Keratinocyte (primary cell): ENCODE measurements around the gene ARL15.

ENCODE experiments used
- CTCF ChIP-seq, 3 experiments: IDR thresholded peaks in 1 of 3; conservative IDR thresholded peaks in 1 of 3; optimal IDR thresholded peaks in 1 of 3; 2 replicates in 2 of 3; 3 replicates in 1 of 3; pipeline versions ENCODE3 to v1.5.1; 2011; ENCODE audit warnings: low read length in 3 of 3, mild to moderate bottlenecking in 3 of 3, moderate library complexity in 2 of 3, control low read depth in 1 of 3, inconsistent platforms in 1 of 3; ENCODE audit not compliant: insufficient read depth in 2 of 3; ENCODE audit errors: extremely low read depth in 1 of 3
- EZH2 ChIP-seq: IDR thresholded peaks from one replicate; pipeline ENCODE4 v1.6.1; 2012; ENCODE audit warnings: inconsistent platforms, mild to moderate bottlenecking, low read length, moderate library complexity

GRCh38 chr5:53929570-53929969 lies 380.8 kb downstream of the ARL15 start:
- TF ChIP-seq CTCF (optimal IDR thresholded peaks at IDR 0.05 in 1 of 3, IDR thresholded peaks at IDR 0.05 in 1 of 3, conservative IDR thresholded peaks at IDR 0.05 in 1 of 3; ENCODE audit: extremely low read depth in 1 of 3, insufficient read depth in 2 of 3, low read length in 3 of 3) (no peak), EZH2 (no peak)
